WTC11 (cell line): Measurements from ENCODE around the gene BUB1. TPM values are rescaled to one million over a fixed set of nuclear protein-coding genes. Genes with fewer than 3 reads are reported as not detected.

Experiments used
- ATAC-seq: fragments of 200-7000 bp; cut with Tn5 transposase; 2 replicates; pipeline ENCODE4 v1.10.0; 2021; ENCODE audit warnings: mild to moderate bottlenecking, moderate library complexity
- CTCF ChIA-PET: fragments of 300-600 bp; sonication (Branson Sonifier 250); formaldehyde crosslinking; loops from one replicate; lab custom pipeline; 2021; ENCODE audit warnings: antibody characterized with exemption; lab: Charles Lee
- POLR2A ChIA-PET: fragments of 350-600 bp; sonication (Branson Sonifier 250); formaldehyde crosslinking; loops from one replicate; lab custom pipeline; 2021; ENCODE audit warnings: antibody characterized with exemption; lab: Charles Lee
- DNase-seq: peaks from one replicate; pipeline ENCODE4 v3.0.0; 2021; ENCODE audit warnings: low spot score
- H3K27ac Mint-ChIP-seq: 2 replicates; pipeline ENCODE4 v1.8.0; 2021; ENCODE audit warnings: mixed read lengths
- H3K27me3 Mint-ChIP-seq: 2 replicates; pipeline ENCODE4 v1.8.0; 2021; ENCODE audit warnings: low read depth, mild to moderate bottlenecking, moderate library complexity, mixed read lengths
- H3K36me3 Mint-ChIP-seq: 2 replicates; pipeline ENCODE4 v1.8.0; 2021; ENCODE audit warnings: mixed read lengths
- H3K4me1 Mint-ChIP-seq: 2 replicates; pipeline ENCODE4 v1.8.0; 2022; ENCODE audit warnings: mixed read lengths
- H3K4me3 Mint-ChIP-seq: 2 replicates; pipeline ENCODE4 v1.8.0; 2021; ENCODE audit warnings: mild to moderate bottlenecking, moderate library complexity, mixed read lengths
- H3K9me3 Mint-ChIP-seq: 2 replicates; pipeline ENCODE4 v1.8.0; 2021; ENCODE audit warnings: mixed read lengths
- ATF6 ChIP-seq: sonication (generic); formaldehyde crosslinking; IDR thresholded peaks from 2 replicates; pipeline ENCODE4 v1.8.1; 2023; ENCODE audit warnings: mild to moderate bottlenecking, missing genetic modification reagents
- E2F4 ChIP-seq: sonication (generic); formaldehyde crosslinking; IDR thresholded peaks from 2 replicates; pipeline ENCODE4 v1.8.1; 2022; ENCODE audit warnings: low read depth, mild to moderate bottlenecking, moderate library complexity, missing genetic modification reagents, borderline replicate concordance
- E2F5 ChIP-seq: sonication (generic); formaldehyde crosslinking; IDR thresholded peaks from 2 replicates; pipeline ENCODE4 v1.8.1; 2022; ENCODE audit warnings: mild to moderate bottlenecking, moderate library complexity, missing genetic modification reagents
- ELF4 ChIP-seq: sonication (generic); formaldehyde crosslinking; IDR thresholded peaks from 2 replicates; pipeline ENCODE4 v1.8.1; 2022; ENCODE audit warnings: low read depth, mild to moderate bottlenecking, moderate library complexity, missing genetic modification reagents
- ESRRA ChIP-seq: sonication (generic); formaldehyde crosslinking; IDR thresholded peaks from 2 replicates; pipeline ENCODE4 v1.8.1; 2022; ENCODE audit warnings: mild to moderate bottlenecking, missing genetic modification reagents, borderline replicate concordance
- FOXP1 ChIP-seq: sonication (generic); formaldehyde crosslinking; IDR thresholded peaks from 2 replicates; pipeline ENCODE4 v1.8.0; 2022; ENCODE audit warnings: missing genetic modification reagents, mild to moderate bottlenecking, moderate library complexity, borderline replicate concordance
- FOXP4 ChIP-seq: sonication (generic); formaldehyde crosslinking; IDR thresholded peaks from 2 replicates; pipeline ENCODE4 v1.8.0; 2022; ENCODE audit warnings: mild to moderate bottlenecking, missing genetic modification reagents
- JAZF1 ChIP-seq: fragments of 250-450 bp; sonication (Bioruptor Pico); IDR thresholded peaks from 2 replicates; pipeline ENCODE4 v1.9.0; 2021; ENCODE audit warnings: moderate library complexity, mild to moderate bottlenecking, inconsistent platforms
- JUN ChIP-seq: sonication (generic); formaldehyde crosslinking; IDR thresholded peaks from 2 replicates; pipeline ENCODE4 v1.8.0; 2023; ENCODE audit warnings: mild to moderate bottlenecking, missing genetic modification reagents
- MXD4 ChIP-seq: fragments of 250-450 bp; sonication (Bioruptor Pico); IDR thresholded peaks from 2 replicates; pipeline ENCODE4 v1.8.0; 2021; ENCODE audit warnings: mild to moderate bottlenecking, moderate library complexity, borderline replicate concordance
- NFE2L1 ChIP-seq: sonication (generic); formaldehyde crosslinking; IDR thresholded peaks from 2 replicates; pipeline ENCODE4 v1.8.1; 2023; ENCODE audit warnings: missing genetic modification reagents
- PRRX2 ChIP-seq: fragments of 250-450 bp; sonication (Bioruptor Pico); IDR thresholded peaks from 2 replicates; pipeline ENCODE4 v1.8.0; 2021; ENCODE audit warnings: mild to moderate bottlenecking
- STAT6 ChIP-seq: sonication (generic); formaldehyde crosslinking; conservative IDR thresholded peaks from 2 replicates; pipeline ENCODE4 v1.8.1; 2023; ENCODE audit warnings: mild to moderate bottlenecking, low read depth, missing genetic modification reagents, moderate library complexity
- TCF7 ChIP-seq: sonication (generic); formaldehyde crosslinking; IDR thresholded peaks from 2 replicates; pipeline ENCODE4 v1.8.0; 2022; ENCODE audit warnings: mild to moderate bottlenecking, low read depth, missing genetic modification reagents, moderate library complexity
- USF2 ChIP-seq: sonication (generic); formaldehyde crosslinking; IDR thresholded peaks from 2 replicates; pipeline ENCODE4 v1.8.1; 2023; ENCODE audit warnings: mild to moderate bottlenecking, missing genetic modification reagents, moderate library complexity
- ZNF121 ChIP-seq: sonication (generic); formaldehyde crosslinking; IDR thresholded peaks from 2 replicates; pipeline ENCODE4 v1.8.0; 2023; ENCODE audit warnings: missing genetic modification reagents
- ZNF232 ChIP-seq: sonication (generic); formaldehyde crosslinking; IDR thresholded peaks from 2 replicates; pipeline ENCODE4 v1.8.0; 2022; ENCODE audit warnings: mild to moderate bottlenecking, missing genetic modification reagents
- ZNF396 ChIP-seq: fragments of 250-450 bp; sonication (Bioruptor Pico); IDR thresholded peaks from 2 replicates; pipeline ENCODE4 v1.8.0; 2021; ENCODE audit warnings: mild to moderate bottlenecking, moderate library complexity, borderline replicate concordance
- ZNF671 ChIP-seq: fragments of 250-450 bp; sonication (Bioruptor Pico); IDR thresholded peaks from 2 replicates; pipeline ENCODE4 v1.8.0; 2021; ENCODE audit warnings: mild to moderate bottlenecking
- ZSCAN18 ChIP-seq: fragments of 250-450 bp; sonication (Bioruptor Pico); IDR thresholded peaks from 2 replicates; pipeline ENCODE4 v2.1.2; 2022; ENCODE audit warnings: mild to moderate bottlenecking, moderate library complexity
- total RNA-seq: library from RNA; stranded (reverse); gene quantifications from 3 replicates; pipeline ENCODE4 v1.2.3, GENCODE V29; 2021

The BUB1 gene
- total RNA-seq, 1 experiment from 2014 or later: 116 TPM

- H3K36me3 Mint-ChIP-seq: peaks cover 75% of the 10 kb centered on the region
These were observed 7.0 kb downstream of the BUB1 start for GRCh38 chr2:110670826-110671225.

GRCh38 chr2:110669079-110669478 is 8.8 kb downstream of the BUB1 start:
- Mint-ChIP-seq H3K27me3 (no peaks in the 10 kb centered on the region), H3K27ac (0 out of 2 replicates have a peak overlapping the region, but pooled peaks have one; percentile 7), H3K9me3 (no peaks in the 10 kb centered on the region), H3K4me1 (peaks cover 5% of the 10 kb centered on the region; the same call in 1 of the 2 replicates), H3K4me3 (no peak overlapping the region), H3K36me3 (peaks cover 83% of the 10 kb centered on the region)
- CTCF ChIA-PET: interaction anchor here (0.8 kb wide), 1 partner anchor 86 kb away, joined by 5 read pairs; no protein-coding TSS in a partner anchor
- POLR2A ChIA-PET: interaction anchor here (0.8 kb wide), 1 partner anchor 170 kb away, joined by 3 read pairs; no protein-coding TSS in a partner anchor
- ATAC-seq (no peak), DNase-seq (no peak)
- TF ChIP-seq JAZF1 (CRISPR knock-in tag) (no peak), ZNF671 (CRISPR knock-in tag) (no peak), E2F4 (no peak), STAT6 (CRISPR knock-in tag) (no peak), ZNF396 (CRISPR knock-in tag) (no peak), ESRRA (CRISPR knock-in tag) (no peak)

More at GRCh38 chr2:110670826-110671225, 7.0 kb downstream of the BUB1 start:
- no peaks in the 10 kb centered on the region for H3K27me3 Mint-ChIP-seq
- TF ChIP-seq TCF7 (no peak), JUN (no peak), NFE2L1 (CRISPR knock-in tag) (no peak), ELF4 (CRISPR knock-in tag) (no peak), ZSCAN18 (CRISPR knock-in tag) (no peak), USF2 (CRISPR knock-in tag) (no peak), ZNF232 (CRISPR knock-in tag) (no peak), FOXP4 (CRISPR knock-in tag) (no peak), FOXP1 (no peak), E2F5 (no peak), PRRX2 (CRISPR knock-in tag) (no peak), ATF6 (CRISPR knock-in tag) (no peak), MXD4 (no peak), ZNF121 (CRISPR knock-in tag) (no peak)
- TF ChIP-seq, all 79 proteins: peak for 0
- no peak for ATAC-seq
- H3K4me3 Mint-ChIP-seq: no peak overlapping the region
- H3K9me3 Mint-ChIP-seq: no peaks in the 10 kb centered on the region
- ChIA-PET POLR2A (no interaction called here), CTCF (no interaction called here)
- peak overlapping the region; percentile 57; the same call in 1 of the 2 replicates for H3K27ac Mint-ChIP-seq
- no peak for DNase-seq
- peaks cover 11% of the 10 kb centered on the region for H3K4me1 Mint-ChIP-seq
